GM21723 (cell line): ENCODE measurements around the gene FAR2.
"Not testable (repeated sequence)": the region's sequence is repeated elsewhere in the genome, so short reads cannot be mapped to it uniquely, and the experiment has no call there.

Source experiments
- ATAC-seq: cut with Tn5 transposase; IDR thresholded peaks from one replicate; pipeline ENCODE4 v1.9.1; 2021; ENCODE audit warnings: mild to moderate bottlenecking, moderate library complexity; ENCODE audit not compliant: unreplicated experiment

FAR2 gene

GRCh38 chr12:29273178-29273843 is 124.2 kb downstream of the FAR2 start:
- ATAC-seq, result no peak

DNA sequence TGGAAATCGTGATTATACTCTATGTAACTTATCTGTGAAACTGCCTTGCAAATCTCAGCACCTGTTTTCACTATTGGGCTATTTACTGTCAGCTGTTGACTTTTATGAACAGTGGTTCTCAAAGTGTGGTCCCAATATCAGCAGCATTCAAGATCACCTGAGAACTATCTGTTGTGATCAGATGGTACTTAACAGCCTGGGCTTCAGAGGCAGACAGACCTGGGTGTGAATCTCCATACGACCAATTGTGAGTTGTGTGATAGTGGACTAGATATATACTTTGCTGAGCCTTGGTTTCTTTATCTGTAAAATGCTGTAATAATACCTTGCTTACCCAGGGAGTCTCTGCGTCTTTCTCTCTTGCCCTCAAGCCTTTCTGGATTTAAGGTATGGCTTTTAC is 126.8 kb downstream of the FAR2 start:
- ATAC-seq, result no peak

DNA sequence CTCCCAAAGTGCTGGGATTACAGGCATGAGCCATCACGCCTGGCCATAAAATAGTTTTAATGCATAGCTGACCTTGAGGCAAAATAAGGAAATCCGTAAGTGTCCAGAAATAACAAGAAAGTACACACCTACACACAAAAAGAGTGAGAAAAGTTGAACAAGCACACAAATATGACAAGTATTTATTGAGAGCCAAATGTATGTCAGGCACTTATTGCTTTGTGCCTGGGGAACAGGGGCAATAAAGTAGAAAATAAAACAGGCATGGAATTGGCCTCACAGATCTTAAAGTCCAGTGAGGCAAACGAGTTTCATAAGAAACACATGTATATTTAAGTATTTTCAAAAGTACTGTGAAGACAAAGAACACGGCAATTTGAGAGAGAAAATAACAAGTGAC is 128.2 kb downstream of the FAR2 start:
- ATAC-seq, result no peak

- no peak for ATAC-seq
These were observed 129.8 kb downstream of the FAR2 start for GRCh38 chr12:29278673-29279420.

DNA sequence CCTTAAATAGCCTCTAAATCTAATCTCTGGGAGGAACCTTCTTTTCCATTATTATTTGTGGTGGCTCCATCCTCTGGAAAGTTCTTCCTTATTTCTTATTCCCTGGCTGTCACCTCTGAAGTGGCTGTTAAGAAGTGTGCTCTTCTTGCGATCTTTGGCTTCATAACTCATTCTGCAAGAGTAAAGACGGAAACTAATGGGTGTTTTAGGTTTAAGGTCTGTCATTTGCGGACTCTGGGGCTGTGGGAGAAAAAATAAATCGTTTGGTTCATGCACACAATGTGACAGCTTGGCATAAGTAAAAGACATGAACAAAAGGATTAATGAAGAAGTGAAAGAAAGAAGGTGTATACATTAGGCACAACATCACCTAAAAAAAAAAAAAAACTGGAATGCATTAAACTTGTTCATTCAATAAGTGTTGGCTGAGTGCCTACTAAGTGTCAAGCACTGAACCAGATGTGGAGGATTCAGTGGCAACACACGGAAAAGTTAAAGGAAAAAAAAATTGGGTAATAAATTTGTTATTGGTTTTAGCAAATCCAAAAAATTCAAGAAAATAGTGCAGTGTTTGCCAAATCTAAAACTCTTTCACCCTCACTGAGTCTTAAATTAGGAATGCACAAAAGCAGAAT is 132.4 kb downstream of the FAR2 start:
- ATAC-seq, result no peak

DNA sequence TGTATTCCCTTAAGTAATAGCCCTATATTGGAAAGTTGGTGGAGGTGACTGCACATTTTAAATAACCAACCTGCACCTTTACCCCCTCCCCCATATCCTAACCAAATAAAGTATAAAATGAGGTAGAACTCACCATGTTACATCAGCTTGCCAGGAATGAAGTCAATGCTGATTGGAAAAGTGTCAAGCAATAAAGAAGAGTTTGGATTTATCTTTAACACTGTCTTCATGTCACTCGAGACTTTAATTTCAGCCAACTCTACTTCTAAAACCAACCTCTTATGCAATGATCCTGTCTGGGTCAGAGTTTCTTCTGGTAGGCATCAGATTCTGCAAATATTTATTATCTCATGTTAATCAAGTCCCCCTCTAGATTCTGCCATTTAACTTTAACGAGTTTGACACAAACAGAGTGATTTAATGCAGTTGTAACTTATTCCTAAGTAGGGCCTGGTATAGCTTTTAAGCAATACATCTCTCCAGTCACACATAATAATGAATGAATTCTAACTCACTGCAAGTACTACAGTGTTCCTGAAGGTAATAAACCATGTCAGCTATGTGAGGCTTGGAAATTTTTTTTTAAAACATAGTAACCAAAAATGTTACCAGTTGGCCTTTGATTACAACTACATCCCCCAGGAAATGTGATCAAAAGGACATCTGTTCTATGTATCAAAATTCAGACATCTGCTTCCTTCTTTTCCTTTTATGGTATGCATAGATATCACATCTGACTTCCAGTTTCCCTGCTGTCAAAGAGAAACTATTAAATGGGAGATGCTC is 133.1 kb downstream of the FAR2 start:
- ATAC-seq, result no peak

DNA sequence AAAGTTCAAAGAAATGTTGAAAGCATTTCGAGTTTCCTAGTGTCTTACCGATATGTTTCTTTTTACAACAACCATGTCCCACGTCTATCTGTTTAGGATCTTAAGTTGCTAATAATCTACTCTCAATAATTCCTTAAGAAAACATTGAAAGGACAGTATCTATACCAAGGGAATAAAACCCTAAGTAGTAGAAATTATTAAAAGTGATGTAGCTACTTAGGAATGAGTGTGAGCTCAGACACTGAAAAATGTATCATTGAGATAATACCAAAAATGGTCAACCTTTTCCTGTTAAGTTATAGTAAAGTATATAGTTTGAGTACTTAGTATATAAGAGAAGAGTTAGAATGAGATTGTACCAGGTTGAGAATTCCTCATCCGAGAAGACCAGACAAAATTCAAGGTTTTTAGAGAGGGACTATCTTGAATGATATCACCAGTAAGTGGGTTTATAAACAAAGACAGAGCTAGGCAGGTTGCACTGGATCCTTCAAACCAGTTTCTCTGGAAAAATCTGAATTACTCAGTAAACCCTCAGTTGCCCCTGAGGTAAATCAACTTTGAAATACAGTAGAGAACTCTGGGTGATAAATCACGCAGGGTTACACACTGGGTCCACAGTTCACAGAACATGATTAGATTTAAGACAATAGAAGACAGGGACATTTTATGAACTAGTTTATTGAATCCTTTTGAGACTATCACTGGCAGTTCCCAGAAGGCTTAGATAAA is 135.1 kb downstream of the FAR2 start:
- no peak for ATAC-seq

DNA sequence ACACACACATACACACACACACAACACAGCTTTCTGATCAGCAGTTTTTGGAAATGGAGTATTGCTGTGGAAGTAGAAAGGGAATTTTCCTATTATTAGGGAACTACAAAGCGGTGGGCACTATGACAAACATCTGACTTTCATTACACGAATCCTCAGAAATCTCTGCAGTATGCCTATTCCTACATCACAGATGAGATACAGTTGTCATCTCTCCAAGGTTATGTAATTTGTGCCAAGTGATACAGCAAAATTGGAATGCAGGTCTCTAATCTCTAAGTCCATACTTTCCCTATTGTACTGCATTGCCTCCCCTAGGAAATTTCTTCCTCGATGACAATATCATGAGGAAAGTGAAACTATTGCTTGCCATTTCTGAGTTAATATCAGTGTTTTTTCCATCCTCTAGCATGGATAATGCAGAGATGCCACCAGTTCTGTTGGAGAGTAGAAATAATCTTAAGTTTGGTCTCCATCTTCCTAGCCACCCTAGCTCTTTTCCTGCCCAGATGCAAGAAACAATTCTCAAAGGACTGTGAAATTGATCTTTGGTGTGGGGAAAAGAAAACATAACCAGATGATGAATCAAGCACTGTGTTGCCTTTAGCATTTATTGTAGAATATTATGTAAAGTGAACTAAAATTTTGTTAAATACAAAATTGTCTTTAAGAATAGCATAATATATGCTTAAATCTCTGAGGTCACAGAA is 137.2 kb downstream of the FAR2 start:
- ATAC-seq, result no peak

DNA sequence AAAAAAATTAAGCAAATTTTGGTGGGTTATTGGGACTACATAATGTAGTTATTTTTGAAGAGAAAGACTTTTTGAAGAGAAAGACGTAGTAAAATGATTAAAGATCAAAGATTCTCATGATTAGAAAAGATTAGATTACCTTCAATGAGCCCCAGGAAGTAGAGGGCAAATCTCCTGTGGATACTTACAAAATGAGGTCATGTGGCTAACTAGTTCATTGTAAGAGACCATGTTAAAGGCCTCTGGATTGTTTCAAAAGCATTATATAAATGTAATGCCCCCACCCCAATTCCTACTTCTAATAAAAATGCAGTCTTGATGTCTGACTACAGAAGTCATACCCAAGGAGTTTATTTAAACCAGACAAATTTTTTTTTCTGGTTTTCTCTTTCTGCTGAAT is 138.5 kb downstream of the FAR2 start:
- ATAC-seq, result no peak

DNA sequence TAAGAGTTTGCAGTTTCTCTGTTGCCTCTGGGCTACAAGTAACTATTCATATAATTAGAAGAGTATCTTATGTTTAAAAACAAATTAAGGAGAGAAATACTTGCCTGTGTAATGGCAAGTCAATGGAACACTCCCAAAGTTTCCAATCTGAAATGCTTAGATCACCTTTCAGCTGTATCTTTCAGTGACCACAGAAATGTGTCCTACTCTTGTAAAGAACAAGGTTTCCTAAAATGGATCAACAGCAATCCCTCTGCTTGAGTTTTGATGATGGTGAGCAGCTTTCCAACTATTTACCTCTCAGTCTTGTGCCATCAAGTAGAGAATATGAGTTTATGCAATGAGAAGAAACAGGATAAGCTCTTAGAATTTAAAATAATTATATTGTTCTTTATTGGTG is 139.0 kb downstream of the FAR2 start:
- no peak for ATAC-seq

- ATAC-seq, result not testable (repeated sequence)
These were observed 141.4 kb downstream of the FAR2 start for GRCh38 chr12:29290475-29290874.

- no peak for ATAC-seq
These were observed 142.1 kb downstream of the FAR2 start for GRCh38 chr12:29291226-29291625.

DNA sequence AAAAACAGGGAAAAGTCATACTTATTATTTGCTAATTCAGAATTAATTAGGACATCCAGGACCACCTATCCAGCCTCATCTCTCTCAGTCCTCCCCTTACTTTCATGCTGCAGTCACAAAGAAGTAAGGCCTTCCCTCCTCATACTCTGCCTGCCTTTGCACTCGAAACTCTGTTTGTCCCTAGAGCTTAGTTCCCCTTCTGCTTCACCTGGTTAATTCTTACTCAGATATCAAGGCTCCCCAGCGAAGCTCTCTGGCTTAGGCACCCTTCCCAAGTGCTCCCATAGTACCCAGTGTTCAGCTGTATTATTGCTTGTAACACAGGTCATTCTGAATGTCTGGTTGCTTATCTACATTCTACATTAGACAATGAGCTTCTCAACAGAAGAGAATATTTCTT is 150.6 kb downstream of the FAR2 start:
- no peak for ATAC-seq

DNA sequence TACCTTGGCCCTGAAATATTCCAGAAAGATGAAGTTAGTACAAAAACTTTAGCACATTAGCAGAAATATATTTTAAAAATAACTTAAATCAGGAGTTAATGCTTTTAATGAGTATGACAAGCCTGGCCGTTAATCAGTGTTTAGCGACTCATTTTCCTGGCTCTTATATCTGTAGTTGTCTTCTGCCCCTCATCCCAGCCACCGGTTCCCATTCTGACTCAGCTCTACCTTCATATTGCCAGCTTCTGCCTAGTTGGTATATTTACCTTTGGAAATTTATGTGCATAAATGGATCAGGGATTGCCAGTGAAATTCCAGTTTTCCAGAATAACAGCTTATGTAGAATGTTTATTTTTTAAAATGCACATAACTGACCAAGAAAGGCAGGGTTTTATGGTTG is 152.0 kb downstream of the FAR2 start:
- no peak for ATAC-seq

DNA sequence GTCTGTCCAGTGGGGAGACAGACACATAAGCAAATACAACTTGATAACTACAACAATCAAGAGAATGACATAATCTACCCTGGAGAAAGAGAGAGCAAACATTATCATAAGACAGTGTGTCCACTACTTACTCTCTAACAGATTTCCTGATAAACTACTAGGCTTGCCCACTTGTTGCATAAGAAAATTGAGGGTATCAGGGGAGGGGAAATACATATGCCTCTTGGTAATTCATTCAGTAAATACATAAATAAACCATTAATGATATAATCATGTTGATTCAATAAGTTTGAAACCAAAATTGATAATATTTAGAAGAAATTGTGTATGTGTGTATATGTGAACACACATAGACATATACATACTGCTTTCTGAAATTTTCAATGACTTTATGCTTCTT is 155.3 kb downstream of the FAR2 start:
- no peak for ATAC-seq

GRCh38 chr12:29306266-29306665 is 157.2 kb downstream of the FAR2 start:
- ATAC-seq, result no peak

- ATAC-seq, result no peak
These were observed 157.6 kb downstream of the FAR2 start for GRCh38 chr12:29306682-29307081.

DNA sequence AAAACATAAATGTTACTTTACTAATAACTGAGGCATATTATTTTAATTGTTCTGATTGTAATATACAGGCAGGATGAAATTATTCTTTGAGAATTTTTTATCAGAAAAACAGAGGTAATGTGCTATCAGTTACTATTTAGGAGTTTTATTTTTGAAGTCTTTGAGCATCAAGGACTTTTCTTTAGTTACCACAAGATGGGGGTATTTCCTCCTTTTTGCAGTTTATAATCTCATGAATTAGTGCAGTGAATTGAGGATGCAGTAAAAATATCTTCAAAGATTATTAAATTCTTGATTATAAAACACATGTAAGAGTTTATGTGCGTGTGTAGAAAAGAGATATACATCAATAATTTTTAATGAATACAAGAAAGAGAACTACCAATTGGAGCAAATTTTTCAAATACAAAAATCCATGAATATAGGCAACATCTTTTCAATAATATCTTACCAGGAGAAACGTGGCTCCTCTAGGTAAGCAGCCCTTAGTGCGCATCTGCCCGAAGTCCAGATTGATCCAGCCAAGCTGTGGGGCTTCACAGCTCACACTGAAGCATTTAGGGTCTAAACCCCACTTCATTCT is 160.3 kb downstream of the FAR2 start:
- no peak for ATAC-seq

DNA sequence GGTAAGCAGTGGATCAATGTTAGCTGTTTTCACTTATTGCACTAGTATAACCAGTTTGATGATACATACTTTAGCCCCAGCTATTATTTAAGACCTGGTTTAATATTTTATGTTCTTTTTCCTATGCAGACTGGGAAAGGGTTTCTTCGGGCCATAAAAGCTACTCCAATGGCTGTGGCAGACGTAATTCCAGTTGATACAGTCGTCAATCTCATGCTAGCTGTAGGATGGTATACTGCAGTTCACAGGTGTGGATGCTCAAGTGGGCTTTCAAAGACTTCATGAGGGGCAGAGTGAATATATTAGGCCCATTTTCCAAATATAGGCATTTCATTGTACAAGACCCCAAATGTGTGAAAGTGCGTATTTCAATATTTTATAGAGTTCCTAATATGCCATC is 161.8 kb downstream of the FAR2 start:
- no peak for ATAC-seq

GRCh38 chr12:29314416-29314815 is 165.3 kb downstream of the FAR2 start:
- no peak for ATAC-seq
